H1 (cell line): Measurements from ENCODE around the gene POLR2J. TPM values are rescaled to one million over a fixed set of nuclear protein-coding genes. Genes with fewer than 3 reads are reported as not detected.

ENCODE experiments used
- ASH2L ChIP-seq: fragments of 200-600, 300-600 bp; sonication (generic); IDR thresholded peaks from one replicate; pipeline ENCODE4 v1.7.1; 2017; ENCODE audit warnings: low read length
- CHD7 ChIP-seq: fragments of 300-600 bp; sonication (generic); IDR thresholded peaks from 2 replicates; pipeline ENCODE4 v1.7.1; 2012; ENCODE audit warnings: low read length, moderate library complexity, mild to moderate bottlenecking, inconsistent platforms; ENCODE audit not compliant: insufficient replicate concordance
- E2F6 ChIP-seq: IDR thresholded peaks from 2 replicates; pipeline ENCODE4 v1.6.1; 2012; ENCODE audit warnings: inconsistent platforms
- EGR1 ChIP-seq: IDR thresholded peaks from 2 replicates; pipeline ENCODE4 v1.6.1; 2011; ENCODE audit warnings: low read depth, low read length, borderline replicate concordance
- GABPA ChIP-seq: IDR thresholded peaks from 2 replicates; pipeline ENCODE4 v1.6.1; 2011; ENCODE audit warnings: mild to moderate bottlenecking, low read length, moderate library complexity, borderline replicate concordance; ENCODE audit not compliant: insufficient read depth
- KDM1A ChIP-seq: fragments of 200-600, 300-600 bp; sonication (generic); IDR thresholded peaks from 2 replicates; pipeline ENCODE4 v1.7.1; 2016; ENCODE audit warnings: mild to moderate bottlenecking, low read length, borderline replicate concordance
- NANOG ChIP-seq: IDR thresholded peaks from 2 replicates; pipeline ENCODE4 v1.6.1; 2011; ENCODE audit warnings: low read length, low read depth, mild to moderate bottlenecking, inconsistent platforms; ENCODE audit not compliant: insufficient read depth, poor library complexity, severe bottlenecking
- NRF1 ChIP-seq: IDR thresholded peaks from 2 replicates; pipeline ENCODE4 v1.6.1; 2011; ENCODE audit warnings: mild to moderate bottlenecking, low read depth, low read length, improper control_type of control experiment
- POU5F1 ChIP-seq: IDR thresholded peaks from 2 replicates; pipeline ENCODE4 v1.6.1; 2011; ENCODE audit warnings: low read depth, mild to moderate bottlenecking, low read length, moderate library complexity
- TAF7 ChIP-seq: optimal IDR thresholded peaks from 2 replicates; pipeline ENCODE3; 2011; ENCODE audit warnings: low read depth, mild to moderate bottlenecking, inconsistent platforms, low read length, moderate library complexity, borderline replicate concordance
- YY1 ChIP-seq: IDR thresholded peaks from 2 replicates; pipeline ENCODE4 v1.6.1; 2011; ENCODE audit warnings: low read depth, mild to moderate bottlenecking, low read length
- polyA plus RNA-seq, 7 experiments: library from polyadenylated mRNA; depleted of rRNA in 3 of 7; stranded (reverse) in 5 of 7; unstranded in 2 of 7; fragments of >200 nt in 5 of 7; fragments of 200-250 nt in 2 of 7; gene quantifications; 1 replicate in 5 of 7; 2 replicates in 1 of 7; 4 replicates in 1 of 7; pipeline versions ENCODE4 v1.2.1 to v1.2.3, GENCODE V29; 2011 to 2013; ENCODE audit warnings: missing spikeins in 2 of 7, mixed read lengths in 2 of 7
- total RNA-seq: library from RNA; stranded (reverse); fragmentation: NEBNext Ultra II Directional; extraction: Animal tissue kit (Norgen Biotek cat#: 25700); gene quantifications from 2 replicates; pipeline ENCODE4 v1.2.1, GENCODE V29; 2021

POLR2J gene
- total and polyA plus RNA-seq, 2 of the 8 experiments (the other 6 are each of a cell fraction or from before 2014, with no cell fraction given) = 54.1 to 113 TPM

GRCh38 chr7:102436118-102436517, 42.6 kb downstream of the POLR2J start (continued):
- no peak for TF ChIP-seq CHD7
- no peak for TF ChIP-seq NANOG
- no peak for TF ChIP-seq POU5F1
- TF ChIP-seq E2F6 = no peak
- TF ChIP-seq NRF1 = no peak
- TF ChIP-seq YY1 = no peak
- no peak for TF ChIP-seq GABPA
- no peak for TF ChIP-seq ASH2L
- no peak for TF ChIP-seq KDM1A
- no peak for TF ChIP-seq TAF7
- no peak for TF ChIP-seq EGR1
